Adipose tissue (tissue), 3 donors: ENCODE measurements around the gene POT1. TPM values are rescaled to one million over a fixed set of nuclear protein-coding genes. Genes with fewer than 3 reads are reported as not detected.

Experiments used
- H3K27ac ChIP-seq: one replicate; pipeline ENCODE4 v1.5.1; 2013; ENCODE audit warnings: low read depth, low read length
- WGBS, 3 donors: extraction: QIAGEN DNeasy Blood & Tissue Kit; methylation state at CpG; one replicate each; pipeline ENCODE4 v1.1.7; 2013; 5-methylcytosine and 5-hydroxymethylcytosine counted together
- polyA plus RNA-seq, 3 donors: library from polyadenylated mRNA; stranded (reverse); fragments of 200-250 nt; gene quantifications; one replicate each; pipeline ENCODE4 v1.2.3, GENCODE V29; 2013
- donor health status: healthy with polysubstance abuse.
- donor health status: Bipolar disorder and iron deficiency.
- donor health status: healthy.

Gene POT1
- polyA plus RNA-seq, 3 donors = 5.1 to 11.7 (median 6.1) TPM

DNA sequence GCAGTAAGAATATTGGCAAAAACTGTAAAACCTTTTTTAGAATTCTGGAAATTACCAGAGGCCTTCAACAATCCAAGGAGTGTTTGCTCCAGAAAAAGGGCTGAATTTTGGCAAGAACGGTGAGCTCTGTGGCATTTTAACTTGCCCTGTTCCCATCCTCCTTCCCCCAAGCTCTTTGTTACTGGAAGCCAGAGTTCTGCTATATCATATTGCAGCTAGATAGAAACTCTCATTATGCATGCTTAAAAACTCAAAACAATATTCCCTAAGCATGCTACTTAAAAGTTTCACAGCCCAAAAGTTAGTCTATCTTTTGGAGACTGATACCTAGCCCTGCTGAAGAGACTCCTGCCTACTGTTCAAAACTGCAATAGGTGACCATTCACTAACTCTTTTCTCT, 93.5 kb downstream of the POT1 start:
- no peak overlapping the region for H3K27ac ChIP-seq
- WGBS, 3 donors = 93 to 97% (median 96%) methylated on average over 1 of the region's 1 CpG

DNA sequence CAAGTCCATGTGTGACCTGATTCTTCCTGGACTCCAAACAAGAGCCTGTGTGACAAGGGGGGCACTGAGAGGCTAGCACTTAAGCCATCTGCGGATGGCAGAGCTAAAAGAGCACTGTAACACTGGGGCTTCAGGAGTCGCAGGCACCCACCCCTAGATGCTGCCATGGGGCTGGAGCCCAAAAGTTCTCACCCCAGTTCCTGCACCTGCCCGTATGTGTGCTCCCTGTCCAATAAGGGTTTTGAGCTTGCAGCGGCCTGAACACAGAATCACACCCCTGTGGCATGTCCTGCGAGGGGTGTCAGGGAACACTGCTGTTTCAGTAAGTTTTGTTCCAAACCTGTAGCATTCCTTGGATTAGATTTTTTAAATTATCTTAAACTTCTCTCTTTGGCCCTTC, 110.8 kb downstream of the POT1 start:
- 94 to 95% (median 95%) methylated on average over 5 of the region's 5 CpGs for WGBS, 3 donors
- H3K27ac ChIP-seq = no peak overlapping the region

DNA sequence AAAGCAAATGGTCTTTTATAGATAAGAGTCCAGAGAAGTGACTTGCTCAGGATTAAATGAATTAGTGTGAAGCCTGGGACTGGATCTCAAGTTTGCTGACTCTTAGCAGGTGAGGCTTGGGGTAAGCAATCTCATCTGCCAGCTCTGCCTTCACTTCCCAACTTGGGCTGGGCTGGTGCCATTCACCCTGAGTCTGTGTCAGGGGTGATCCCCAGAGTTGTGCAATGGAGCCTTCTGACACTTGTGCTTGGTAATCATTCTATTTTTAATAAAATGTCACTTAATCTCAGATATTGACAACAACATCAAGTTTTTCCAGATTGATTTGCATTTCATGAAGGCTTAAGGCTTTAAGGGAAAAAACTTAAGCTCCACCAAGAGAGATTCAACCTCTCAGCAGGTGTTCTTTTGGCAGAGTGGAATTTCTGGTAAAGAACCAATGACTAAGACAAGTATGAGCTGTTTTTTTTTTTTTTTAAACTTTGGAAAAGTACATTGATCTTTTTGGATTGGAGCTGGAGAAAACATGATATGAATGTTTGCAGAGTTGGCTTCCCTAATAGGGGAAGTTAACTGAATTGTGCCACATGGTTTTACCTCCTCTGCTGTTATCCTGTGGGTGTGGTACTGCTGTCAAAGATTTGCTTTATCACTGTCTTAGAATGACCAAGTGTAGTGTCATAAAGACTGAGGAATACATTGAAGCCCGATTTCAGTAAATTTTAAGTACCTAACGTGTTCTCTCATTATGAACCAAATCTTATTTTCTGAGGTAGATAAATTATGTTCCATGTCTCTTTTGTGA, 115.4 kb downstream of the POT1 start:
- no peak overlapping the region for H3K27ac ChIP-seq
- 76 to 80% (median 79%) methylated on average over 2 of the region's 2 CpGs for WGBS, 3 donors

DNA sequence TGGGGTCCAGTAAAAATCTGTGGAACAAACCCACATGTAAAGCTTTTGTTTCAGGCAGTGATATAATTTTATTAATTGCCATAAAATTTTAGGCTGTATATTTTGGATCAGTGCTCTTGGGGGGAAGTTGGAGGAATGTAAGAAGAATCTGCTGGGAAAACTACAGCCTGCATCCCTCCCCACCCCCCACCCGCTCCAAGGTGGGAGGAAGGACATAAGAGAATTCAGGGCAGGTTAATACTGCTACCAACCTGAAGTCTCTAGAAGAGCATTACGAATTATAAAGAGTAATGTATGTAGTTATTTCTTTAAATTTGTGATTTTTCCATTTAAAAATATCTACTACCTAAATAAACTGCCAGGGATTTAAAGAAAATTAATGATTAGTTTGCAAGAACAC, 116.9 kb downstream of the POT1 start:
- WGBS, 3 donors = 79 to 89% (median 88%) methylated on average over 2 of the region's 2 CpGs
- no peak overlapping the region for H3K27ac ChIP-seq

DNA sequence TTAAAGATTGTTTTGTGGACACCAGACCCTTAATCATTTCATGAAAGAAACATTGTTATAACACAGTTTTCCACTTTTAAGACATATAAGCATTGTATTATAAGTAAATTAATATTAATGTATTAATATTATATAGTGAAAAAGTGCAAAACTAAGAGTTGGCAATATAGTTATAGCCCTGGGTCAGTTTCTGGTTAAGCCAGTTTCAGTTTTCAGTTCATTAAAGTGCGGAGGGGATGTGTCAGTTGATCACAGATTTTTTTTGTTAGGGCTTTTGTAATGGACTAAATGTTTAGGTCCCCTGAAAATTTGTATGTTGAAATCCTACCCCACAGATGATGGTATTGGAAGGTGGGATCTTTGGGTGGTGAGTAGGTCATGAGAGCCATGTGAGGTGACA, 118.3 kb downstream of the POT1 start:
- H3K27ac ChIP-seq = no peak overlapping the region
- WGBS, 3 donors = 91 to 97% (median 94%) methylated on average over 1 of the region's 1 CpG

DNA sequence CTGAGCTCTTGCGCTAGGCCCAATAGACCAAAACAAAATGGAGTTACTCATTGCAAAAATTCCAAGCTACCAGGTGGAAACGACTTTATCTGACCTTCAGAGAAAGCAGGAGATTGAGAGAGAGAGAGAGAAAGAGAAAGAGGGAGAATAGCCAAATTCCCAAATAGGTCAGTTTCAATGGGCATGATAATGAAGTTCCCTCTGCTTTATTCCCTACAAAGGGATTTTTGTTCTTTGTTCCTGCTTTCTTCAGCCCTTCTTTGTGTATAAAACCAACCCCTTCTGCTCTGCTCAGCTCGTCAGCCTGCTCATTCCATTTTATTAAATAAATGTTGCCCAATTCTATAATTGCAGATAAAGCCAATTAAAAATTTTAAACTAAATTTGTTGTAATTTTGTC, 119.0 kb downstream of the POT1 start:
- 67 to 73% (median 69%) methylated on average over 3 of the region's 3 CpGs for WGBS, 3 donors
- H3K27ac ChIP-seq = no peak overlapping the region

DNA sequence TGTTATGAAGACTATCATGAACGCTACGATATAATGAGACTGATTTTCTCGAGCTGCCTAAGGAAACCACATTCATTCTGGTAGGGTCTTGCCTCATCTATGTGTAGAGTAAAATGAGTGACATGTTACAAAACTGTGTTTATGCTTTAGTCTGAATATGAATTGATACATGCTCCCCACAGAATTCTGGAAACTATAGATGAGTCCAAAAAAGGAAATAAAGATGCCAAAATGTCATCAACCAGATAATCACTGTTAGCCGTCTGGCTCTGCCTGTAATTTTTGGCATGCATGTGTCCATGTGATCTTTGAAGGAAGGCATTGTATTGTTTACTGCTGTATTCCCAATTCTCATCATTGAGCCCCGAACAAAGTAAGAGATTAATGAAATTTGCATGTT, 121.4 kb downstream of the POT1 start:
- 75 to 91% (median 79%) methylated on average over 5 of the region's 5 CpGs for WGBS, 3 donors
- H3K27ac ChIP-seq = no peak overlapping the region

DNA sequence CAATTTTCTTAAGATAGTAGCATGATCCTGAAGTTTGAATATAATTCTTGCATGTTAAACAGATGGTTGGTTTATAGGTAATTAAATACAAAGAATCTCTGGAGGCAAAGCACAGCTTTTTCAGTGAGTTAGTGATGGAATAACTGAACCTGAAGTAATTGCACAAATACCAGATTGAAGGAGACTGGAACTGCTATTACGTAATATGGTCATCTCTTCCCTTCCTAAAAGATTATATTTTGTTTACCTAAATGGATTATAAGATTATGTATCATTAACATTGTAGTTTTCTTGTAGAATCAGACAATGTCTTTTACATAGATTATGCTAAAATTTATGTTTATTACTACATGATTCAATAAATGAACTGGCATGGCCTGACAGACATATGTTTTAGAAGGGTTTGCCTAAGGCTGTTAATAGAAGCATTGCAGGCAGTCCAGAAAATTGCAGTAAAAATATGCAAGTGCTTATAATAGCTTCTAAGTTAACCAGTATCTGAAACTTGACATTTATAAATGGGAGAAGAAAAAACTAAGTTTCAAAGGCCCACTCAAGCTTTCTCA, 128.2 kb downstream of the POT1 start:
- 86 to 93% (median 92%) methylated on average over 1 of the region's 1 CpG for WGBS, 3 donors
- H3K27ac ChIP-seq = no peak overlapping the region

DNA sequence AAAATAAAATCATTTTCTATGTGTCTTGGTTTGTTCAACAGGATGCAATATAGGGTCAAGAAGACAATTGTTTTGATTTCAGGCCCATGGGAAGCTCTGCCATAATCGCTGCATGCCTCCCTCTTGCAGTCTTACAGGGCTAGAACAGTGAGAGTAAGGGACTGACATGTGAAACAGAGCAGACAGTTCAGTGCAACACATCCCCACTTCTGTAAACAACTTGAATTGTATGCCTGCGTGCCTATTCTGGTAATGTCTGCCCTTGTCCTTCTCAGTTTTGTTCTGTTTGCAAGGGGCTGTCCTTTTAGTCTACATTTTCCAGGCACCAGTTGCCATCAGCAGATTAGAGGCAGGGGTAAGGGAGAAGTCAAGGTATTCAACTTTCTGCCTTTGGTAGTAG, 129.2 kb downstream of the POT1 start:
- no peak overlapping the region for H3K27ac ChIP-seq
- WGBS, 3 donors = 49 to 70% (median 56%) methylated on average over 2 of the region's 2 CpGs

DNA sequence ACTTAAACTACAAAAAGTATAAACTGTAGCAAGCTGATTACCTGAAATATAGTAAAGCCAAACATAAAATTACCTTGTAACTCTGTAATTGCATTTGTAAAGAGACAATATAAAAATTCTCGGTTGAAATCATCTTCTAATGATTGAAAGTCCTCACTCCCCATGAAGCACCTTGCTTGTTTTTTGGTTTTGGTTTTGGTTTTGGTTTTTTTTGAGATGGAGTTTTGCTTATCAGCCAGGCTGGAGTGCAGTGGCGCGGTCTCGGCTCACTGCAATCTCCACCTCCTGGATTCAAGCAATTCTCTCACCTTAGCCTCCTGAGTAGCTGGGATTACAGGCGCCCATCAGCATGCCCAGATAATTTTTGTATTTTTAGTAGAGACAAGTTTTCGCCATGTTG, 130.2 kb downstream of the POT1 start:
- 92 to 93% (median 92%) methylated on average over 6 of the region's 6 CpGs for WGBS, 3 donors
- H3K27ac ChIP-seq = no peak overlapping the region

DNA sequence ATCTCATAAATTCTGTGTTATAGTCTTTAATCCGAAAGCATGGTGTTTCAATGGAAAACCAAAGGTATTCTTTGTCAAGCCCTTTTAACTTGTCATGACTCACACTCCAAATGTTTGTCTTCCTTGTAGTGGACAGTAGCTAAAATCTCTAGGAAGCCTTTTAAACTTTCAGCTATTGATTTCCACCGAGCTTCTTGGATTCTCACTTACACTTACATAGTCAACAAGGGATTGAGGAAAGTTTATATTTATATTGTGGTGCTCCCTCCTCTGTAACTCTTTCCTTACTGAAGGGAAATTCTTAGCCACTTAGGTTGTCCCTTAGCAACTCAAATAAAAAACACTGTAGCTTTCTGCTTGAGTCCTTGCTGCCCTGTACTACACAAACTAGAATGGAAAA, 132.9 kb downstream of the POT1 start:
- WGBS, 3 donors = 55 to 69% (median 55%) methylated on average over 2 of the region's 2 CpGs

DNA sequence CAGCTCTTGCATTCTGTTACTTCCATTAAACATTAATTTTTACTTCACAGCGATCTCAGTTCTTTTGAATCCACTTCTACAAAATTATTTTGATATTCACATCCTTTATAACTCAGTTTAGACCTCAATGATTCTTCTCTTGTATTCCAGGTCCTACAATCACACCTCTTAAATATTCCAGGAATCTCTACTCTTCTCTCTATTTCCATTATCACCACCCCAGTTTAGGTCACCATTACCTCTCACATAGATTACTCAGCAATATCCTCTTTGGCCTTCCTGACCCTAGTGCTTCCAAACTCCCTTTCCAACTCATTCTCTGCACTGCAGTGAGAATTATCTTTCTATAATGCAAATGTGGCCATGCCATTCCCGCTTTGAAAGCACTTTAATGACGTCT, 136.9 kb downstream of the POT1 start:
- 66 to 88% (median 82%) methylated on average over 3 of the region's 3 CpGs for WGBS, 3 donors
- no peak overlapping the region for H3K27ac ChIP-seq

More for the DNA sequence above, 132.9 kb downstream of the POT1 start:
- H3K27ac ChIP-seq = no peak overlapping the region

DNA sequence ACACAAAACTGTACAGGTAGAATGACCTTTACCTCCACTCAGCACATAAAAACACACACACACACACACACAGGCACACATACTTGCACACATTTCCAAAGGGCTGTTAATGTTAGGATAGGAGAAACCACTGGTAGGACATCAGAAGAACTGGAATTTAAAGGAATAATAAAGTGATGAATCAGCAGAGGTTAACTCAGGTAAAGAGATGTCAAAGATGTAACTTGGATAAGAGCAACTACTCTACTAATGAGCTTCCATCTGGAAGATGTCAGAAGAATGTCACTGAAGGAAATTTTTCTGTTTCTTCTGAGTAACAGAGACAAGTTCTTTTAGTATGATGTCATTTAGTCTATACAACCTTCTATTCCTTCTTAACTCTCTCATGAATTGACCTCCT, 137.6 kb downstream of the POT1 start:
- no peak overlapping the region for H3K27ac ChIP-seq

DNA sequence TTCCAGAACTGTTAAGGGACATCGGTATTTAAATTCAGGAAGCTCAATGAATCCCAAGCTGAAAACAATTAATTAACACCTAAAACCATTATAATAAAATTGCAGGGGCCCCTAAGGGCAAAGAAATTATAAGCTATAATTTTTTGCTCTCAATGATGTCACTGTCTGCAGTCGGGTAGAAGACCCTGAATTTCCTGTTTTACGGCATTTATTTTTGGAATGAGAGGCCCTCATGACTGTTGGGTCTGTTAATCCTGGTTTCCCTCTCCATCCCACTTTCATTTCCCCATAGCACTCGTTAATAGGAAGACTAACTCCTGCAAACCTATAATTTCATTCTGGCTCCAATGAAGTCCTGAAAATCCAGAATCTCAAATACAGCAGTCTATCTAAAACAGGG, 138.2 kb downstream of the POT1 start:
- 61 to 69% (median 68%) methylated on average over 4 of the region's 4 CpGs for WGBS, 3 donors
- H3K27ac ChIP-seq = no peak overlapping the region

DNA sequence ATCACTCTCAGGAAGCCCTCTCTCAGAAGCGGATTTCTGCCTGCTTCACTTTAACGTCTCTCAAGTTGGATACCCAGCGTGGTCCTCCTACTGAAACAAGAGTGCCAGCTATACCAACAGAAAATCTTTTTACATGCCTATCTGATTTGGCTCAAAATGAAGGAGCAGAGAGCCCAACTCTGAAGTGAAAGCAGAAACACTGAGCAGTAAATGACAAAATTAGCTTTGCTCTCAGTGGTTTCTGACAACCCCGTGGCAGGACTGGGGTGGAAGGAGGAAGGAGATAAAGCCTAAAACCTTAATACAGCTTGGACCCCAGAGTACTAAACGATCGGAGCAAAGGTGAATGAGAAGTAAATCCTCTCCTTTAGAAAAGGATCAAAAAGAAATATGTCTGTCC, 139.0 kb downstream of the POT1 start:
- WGBS, 3 donors = 44 to 70% (median 51%) methylated on average over 6 of the region's 6 CpGs
- no peak overlapping the region for H3K27ac ChIP-seq

DNA sequence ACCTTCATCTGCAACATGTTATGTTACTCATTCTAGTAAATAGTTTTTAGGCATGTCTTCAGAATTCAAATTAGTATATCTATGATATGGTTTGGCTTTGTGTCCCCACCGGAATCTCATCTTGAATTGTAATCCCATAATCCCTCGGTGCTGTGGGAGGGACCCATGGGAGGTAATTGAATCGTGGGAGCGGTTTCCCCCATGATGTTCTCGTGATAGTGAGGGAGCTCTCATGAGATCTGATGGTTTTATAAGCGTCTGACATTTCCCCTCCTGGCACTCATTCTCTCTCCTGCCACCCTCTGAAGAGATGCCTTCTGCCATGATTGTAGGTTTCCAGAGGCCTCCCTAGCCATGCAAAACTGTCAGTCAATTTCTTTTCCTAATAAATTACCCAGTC, 143.6 kb downstream of the POT1 start:
- H3K27ac ChIP-seq = no peak overlapping the region
- 56 to 76% (median 67%) methylated on average over 6 of the region's 6 CpGs for WGBS, 3 donors

DNA sequence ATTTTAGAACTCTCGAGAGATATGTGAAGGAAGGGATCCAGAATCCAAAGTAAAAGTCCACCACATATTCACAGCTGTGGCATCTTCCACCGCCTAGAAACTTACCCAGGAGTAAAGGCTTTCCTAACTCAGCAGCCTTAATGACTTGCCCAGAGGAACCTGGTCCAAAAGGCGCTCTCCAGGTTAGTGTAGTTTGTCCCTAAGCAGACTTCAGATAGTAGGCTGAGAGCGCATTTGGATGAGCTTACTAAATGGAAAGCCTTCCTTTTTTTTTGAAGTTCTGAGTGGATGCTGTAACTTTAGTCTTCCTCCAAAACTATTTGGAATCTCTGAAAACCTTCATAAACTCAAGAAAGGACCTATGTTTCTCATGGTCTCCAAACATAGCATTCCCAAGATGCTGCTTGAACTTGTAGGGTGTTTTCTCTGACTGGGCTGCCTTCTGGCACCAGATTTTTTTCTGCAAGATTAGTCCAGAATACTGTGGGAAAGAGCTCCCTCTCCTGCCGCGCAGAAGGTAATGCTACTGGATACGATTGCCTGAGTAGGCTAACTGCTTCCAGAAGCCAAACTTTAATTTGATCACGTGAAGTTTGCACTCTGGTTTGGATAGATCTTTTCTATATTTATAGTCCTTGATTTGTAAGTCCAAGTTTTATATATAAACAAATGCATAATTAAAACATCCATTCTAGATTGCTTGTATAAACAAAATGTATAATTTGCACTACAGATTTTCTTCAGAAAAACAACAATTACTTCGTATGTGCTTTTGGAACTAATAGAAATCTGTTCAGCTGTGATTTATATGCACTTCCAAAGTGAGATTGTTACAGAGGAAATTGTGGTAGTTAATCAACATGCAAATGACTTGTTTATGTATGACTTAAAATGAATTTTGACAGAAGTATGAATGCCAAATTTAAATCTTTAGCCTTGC, 144.5 kb downstream of the POT1 start:
- WGBS, 3 donors = 42 to 44% (median 42%) methylated on average over 9 of the region's 9 CpGs

DNA sequence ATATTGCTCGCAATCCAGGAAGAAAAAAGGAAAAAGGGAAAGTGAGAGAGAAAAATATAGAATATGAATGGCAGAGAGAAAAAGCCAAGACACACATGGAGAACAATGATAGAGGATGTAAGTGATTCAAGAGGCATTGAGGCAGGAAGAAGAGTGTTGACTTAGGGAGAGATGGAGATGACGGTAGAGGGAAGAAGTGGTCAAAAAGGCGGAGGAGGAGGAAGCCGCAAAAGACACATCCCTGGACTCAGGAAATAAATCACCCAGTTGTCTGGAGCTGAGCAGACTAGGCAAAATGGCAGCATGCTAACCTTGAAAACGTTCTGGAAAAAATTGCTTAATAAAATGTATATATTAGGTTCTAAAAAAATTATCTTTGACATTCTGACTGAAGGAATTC, 146.4 kb downstream of the POT1 start:
- H3K27ac ChIP-seq = no peak overlapping the region
- WGBS, 3 donors = 72 to 76% (median 76%) methylated on average over 5 of the region's 5 CpGs

More for the DNA sequence above, 144.5 kb downstream of the POT1 start:
- H3K27ac ChIP-seq = no peak overlapping the region
